GM18526 (cell line): Measurements from ENCODE around the gene MPV17L2.

Experiments used
- POLR2A ChIP-seq: IDR thresholded peaks from 3 replicates; pipeline ENCODE4 v1.6.1; 2011; ENCODE audit not compliant: insufficient read length; ENCODE audit errors: extremely low read depth

Gene MPV17L2

DNA sequence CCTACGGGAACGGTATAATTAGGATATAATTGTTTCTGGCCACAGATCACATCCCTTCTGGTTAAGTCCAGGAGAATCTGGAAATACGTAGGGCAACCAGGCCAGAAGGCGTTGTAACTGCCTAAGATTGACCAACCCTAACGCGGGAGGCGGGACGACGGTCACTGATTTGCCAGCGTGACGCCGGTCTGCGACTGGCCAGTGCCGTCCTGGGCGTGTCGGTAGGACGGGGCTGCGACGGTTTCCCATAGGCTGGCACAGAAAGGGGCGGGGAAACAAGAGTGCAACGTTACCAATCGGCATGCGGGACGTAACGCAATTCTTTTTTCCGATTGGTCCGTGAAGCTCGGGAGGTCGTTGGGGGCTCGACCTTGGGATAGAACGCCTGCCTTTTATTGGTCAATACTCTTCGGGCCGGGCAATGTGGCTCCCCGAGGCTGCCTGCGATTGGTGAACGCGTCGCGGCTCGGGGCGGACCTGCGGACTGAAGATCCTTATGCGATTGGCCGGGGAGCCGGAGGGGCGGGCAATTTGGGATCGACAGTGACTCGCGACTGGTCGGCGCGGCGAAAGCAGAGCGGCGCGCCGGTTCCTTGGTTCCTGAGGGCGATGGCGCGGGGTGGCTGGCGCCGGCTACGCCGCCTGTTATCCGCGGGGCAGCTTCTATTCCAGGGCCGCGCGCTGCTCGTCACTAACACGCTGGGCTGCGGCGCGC is at the start of gene MPV17L2:
TSS of gene MPV17L2 (plus strand) at position 546 of the 715 bp plus-strand sequence. CDS start at position 610, 64 bp downstream.
- peak; percentile 64 for TF ChIP-seq POLR2A

DNA sequence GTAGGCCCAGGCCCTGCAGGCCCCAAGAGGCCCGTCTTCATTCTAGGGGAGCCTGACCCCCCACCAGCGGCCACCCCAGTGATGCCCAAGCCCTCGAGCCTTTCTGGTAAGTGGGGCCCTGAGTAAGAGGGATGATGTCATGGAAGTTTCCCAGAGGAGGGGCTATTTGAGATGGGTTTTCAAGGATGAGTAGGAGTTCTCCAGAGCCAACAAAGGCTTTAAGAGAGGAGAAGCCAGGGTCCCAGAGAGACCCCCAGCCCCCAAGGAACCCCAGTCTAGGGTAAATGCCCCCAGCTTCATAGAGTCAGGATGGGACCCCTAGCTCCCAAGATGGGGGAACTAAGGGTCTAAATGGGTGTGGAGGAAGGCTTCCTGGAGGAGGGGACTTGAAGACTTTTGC is 49.1 kb upstream of the MPV17L2 start:
- TF ChIP-seq POLR2A = no peak

DNA sequence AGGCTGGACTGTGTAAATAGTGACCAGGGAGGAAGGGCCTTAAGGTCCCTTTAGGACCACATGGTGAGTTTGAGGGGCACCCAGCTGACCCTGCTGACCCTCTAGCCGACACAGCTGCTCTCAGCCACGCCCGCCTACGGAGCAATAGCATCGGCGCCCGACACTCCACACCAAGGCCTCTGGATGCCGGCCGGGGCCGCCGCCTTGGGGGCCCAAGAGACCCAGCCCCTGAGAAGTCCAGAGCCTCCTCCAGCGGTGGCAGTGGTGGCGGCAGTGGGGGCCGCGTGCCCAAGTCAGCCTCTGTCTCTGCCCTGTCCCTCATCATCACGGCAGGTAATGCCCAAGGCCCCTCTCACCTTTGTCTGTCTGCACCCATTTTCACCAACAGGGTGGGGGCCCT is 48.7 kb upstream of the MPV17L2 start:
- TF ChIP-seq POLR2A = no peak

DNA sequence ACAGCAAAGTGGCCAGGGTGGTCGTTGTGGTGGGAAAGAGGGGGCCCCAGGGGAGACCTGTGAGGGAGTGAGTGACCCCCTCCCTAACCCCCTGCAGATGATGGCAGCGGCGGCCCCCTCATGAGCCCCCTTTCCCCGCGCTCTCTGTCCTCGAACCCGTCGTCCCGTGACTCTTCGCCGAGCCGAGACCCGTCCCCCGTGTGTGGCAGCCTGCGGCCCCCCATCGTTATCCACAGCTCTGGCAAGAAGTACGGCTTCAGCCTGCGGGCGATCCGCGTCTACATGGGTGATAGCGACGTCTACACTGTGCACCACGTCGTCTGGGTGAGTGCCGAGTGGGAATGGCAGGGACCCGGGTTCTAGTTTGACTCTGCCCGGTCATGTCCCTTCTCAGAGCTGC is 48.1 kb upstream of the MPV17L2 start:
- no peak for TF ChIP-seq POLR2A

DNA sequence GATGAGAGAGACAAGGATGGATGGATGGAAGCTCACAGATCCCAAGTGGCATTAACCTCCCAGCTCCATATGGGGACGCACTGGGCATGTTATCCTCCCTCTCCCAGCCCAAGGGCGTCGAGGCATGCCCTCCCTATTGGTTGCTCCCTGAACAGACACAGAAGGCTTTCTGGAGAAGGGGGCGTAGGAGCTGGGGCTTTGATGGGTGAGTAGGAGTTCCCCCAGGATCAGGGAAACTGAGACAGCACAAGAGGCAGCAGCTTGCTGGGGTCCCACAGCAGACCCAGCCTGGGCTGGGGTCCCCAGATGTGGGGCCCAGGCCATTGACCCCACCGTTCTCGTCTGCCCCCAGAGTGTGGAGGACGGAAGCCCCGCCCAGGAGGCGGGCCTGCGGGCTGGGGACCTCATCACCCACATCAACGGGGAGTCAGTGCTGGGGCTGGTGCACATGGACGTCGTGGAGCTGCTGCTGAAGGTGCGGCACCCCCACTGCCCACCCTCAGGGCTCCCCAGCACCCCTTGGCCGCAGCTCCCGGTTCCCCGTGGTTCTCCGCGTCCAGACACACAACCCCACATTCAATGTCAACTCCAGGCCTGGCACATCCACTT is 47.5 kb upstream of the MPV17L2 start:
- TF ChIP-seq POLR2A = no peak

DNA sequence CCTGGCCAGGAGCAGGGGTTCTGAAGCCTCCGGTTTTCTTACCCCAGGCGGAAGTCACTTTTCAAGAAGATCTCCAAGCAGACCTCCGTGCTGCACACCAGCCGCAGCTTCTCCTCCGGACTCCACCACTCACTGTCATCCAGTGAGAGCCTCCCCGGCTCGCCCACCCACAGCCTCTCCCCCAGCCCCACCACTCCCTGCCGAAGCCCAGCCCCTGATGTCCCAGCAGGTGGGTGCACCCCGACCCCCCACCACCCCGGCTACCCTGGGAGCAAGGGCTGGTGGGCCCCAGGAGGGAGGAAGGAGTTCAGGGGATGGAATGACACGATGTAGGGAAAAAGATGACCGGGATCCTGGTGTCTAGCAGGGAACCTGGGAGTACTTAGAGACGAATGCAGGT is 45.6 kb upstream of the MPV17L2 start:
- TF ChIP-seq POLR2A = no peak

DNA sequence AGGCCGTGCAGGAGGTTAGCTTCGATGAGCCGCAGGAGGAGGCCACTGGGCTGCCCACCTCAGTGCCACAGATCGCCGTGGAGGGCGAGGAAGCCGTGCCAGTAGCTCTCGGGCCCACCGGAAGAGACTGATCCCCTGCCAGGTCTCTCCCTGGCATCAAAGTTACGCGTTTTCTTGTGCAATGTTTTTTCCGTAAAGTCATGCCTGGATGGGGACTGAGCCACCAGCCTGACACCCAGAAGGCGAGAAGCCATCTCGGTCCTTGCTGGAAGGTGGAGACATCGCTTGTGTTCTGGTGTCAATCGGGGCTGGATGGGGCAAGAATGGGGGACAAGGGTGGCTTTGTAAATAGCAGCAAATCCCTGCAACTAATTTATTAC is 43.4 kb upstream of the MPV17L2 start:
- no peak for TF ChIP-seq POLR2A

DNA sequence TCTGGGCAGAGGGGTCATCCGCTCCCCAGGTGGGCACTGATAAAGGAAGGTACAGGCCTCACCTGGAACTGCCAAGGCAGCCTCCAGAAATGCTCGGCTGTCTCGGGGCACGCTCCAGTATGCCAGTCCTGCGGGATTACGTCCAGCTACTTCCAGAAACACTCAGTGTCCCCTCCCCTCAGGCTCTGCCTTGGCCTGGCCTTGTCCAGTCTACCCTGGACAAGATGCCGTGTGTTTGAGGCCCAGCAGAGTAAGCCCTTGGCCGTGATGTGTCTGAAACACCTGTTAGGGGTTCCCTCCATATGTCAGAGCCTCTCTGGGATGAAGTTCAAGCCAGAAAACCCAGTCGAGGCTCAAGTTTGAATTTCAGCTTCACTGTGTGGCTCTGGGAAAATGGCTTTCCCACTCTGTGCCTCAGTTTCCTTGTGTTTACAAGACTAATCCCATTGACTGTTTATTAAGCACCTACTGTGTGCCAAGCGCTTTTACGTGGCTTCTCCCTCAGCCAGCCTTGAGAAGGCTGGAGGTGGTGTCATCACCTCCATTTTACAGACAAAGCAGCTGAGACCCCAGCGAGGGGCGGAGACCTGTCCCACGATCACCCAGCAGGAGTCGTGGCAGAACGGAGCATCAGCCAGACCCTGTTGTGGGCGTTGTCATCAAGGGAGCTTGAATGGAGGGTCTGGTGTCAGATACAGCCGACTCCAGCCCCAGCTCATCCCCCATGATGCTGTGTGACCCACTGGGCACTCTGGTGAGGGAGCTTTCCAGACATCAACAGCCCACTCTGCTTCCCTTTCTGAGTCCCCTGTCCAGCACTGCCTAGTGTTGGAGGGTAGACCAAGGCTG is 42.0 kb upstream of the MPV17L2 start:
- no peak for TF ChIP-seq POLR2A

DNA sequence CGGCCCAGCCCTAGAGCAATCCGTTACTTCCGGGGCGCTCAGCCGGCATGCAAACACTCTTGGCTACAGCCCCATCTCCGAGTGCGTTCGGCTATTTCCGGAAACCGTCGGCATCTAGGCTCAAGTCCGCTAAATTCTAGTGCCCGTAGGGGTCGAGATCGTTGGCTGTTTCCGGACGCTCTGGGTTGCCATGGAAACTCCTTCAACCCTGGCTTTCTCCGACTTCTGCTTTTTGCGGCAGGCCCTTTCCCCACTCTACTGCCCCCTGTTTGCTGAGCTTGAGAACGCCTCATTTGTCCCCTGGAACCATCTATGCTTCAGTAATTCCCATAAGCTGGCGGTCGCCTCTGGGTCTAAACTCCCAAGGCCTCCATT is 40.6 kb upstream of the MPV17L2 start:
- TF ChIP-seq POLR2A = peak; percentile 51

DNA sequence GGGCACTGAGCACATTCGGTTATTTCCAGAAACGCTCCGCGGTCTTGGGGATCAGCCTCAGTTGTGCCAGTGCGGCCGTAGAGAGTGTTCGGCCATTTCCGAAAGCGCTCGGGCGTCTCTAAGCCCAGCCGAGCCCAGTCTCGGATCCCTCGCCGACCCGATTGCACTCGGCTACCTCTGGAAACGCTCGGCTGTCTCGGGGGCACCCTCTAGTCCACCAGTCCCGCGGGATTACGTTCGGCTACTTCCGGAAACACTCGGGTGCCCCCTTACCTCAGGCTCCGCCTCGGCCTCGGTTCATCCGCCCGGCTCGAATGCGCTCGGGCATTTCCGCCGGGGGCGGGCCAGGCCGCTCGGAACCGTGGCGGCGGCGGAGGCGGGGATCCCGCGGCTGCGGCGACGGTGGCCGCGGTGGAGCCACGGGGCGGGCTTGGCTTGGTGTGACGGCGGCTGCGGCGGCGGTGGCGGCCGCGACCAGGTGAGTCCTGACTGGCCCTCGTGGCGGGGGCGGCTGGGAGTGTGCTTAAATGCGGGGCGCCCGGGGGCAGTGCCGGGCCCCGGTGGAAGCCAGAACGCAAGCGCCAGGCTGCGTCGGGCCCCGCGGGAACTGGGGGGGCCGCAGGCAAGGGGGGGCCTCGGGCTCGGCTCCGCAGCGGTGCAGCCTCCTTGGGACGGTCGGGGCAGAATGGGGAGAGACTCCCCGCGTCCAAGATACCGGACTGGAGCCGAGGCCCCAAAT is 40.0 kb upstream of the MPV17L2 start, which contains the start of gene PIK3R2:
TSS of gene PIK3R2 (plus strand) at position 347 of the 739 bp plus-strand sequence. CDS start 2,717 bp downstream, outside the sequence.
- no peak for TF ChIP-seq POLR2A

DNA sequence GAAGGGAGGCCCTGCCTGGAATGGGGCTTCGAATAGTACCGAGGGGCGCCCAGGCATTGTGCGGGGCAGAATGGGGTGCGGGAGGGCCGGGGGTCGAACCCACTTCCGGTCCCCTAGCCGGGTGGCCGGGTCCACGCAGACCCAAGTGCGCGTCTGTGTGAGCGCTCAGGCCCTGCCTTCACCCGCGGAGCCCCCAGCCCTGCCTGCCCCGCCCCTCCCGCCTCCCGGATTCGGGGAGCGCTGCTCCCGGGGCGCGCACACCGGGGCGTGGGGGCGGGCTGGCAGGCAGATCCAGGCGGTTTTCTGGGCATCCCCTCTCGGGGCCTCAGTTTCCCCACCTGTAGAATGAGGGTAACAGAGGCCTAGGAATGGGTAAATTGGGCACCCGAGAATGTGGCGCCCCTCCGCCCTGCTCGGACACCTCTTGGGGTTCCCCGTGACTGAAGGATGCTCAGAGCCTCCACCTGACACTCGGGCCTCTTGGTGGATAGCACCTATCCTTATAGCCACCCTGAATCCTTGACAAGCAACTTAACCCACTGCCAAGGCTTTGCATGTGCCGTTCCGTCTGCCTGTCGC is 39.4 kb upstream of the MPV17L2 start:
- no peak for TF ChIP-seq POLR2A

DNA sequence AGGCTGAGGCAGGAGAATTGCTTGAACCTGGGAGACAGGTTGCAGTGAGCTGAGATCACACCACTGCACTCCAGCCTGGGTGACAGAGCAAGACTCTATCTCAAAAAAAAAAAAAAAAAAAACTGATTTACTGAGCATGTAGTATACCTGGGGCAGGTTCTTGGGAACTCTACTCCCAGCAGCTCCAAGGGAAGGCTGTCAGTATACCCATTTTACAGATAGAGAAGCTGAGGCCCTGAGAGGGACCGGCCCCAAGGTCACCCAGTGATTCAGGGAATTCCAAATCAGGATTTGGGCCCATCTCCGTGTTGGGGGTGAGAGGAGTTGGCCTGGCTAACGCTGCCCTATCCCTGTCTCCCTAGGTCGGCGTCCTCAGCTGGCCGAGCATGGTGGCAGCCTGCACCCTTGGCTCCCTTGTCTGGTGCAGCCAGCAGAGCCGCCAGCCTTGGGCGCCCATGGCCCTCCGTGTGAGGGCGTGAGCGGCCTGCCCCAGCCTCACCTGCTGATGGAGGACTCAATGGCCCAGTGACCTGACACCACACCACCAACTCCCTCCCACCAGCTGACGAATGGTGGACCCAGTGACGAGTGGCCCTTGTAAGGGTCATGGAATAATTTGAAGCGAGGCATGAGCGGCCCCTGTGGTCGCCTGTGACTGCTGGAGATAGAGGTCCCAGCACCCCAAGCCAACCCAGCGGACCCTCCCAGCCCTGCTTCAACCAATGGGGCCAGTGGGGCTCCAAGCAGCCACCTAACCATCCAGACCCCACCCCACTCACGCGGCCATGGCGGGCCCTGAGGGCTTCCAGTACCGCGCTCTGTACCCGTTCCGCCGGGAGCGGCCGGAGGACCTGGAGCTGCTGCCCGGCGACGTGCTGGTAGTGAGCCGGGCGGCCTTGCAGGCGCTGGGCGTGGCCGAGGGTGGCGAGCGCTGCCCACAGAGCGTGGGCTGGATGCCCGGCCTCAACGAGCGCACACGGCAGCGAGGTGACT is 37.6 kb upstream of the MPV17L2 start:
- no peak for TF ChIP-seq POLR2A

DNA sequence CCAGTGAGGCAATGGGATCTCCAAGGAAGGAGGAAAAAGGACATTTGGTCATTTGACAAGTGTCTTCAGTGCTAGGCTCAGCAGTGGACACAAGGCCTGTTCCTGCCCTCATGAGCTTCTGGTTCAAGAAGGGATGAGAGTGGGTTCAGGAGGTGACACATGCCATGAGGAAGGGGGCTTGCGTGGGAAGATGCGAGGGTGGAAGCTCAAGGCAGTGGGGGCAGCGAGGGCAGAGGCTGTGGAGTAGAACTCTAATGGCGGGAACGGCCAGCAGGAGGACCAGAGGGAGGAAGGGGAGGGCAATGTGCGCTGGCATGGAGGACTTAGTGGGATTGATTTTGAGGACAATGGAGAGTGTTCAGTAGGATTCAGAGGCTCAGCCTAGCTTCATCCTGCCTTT is 36.8 kb upstream of the MPV17L2 start:
- no peak for TF ChIP-seq POLR2A
